HT1080 (cell line): Measurements from ENCODE around the gene IQCH. TPM values are rescaled to one million over a fixed set of nuclear protein-coding genes. Genes with fewer than 3 reads are reported as not detected.
"Not testable (repeated sequence)": the region's sequence is repeated elsewhere in the genome, so short reads cannot be mapped to it uniquely, and the experiment has no call there.

Experiments
- DNase-seq: peaks from one replicate; pipeline ENCODE4 v3.0.0-alpha.2; 2015; ENCODE audit warnings: low read depth
- total RNA-seq: library from RNA; depleted of rRNA; stranded (reverse); fragments of >200 nt; shearing (Covaris generic); gene quantifications from 2 replicates; pipeline ENCODE4 v1.2.3, GENCODE V29; 2014

Gene IQCH
- total RNA-seq, 1 experiment from 2014 or later = 5.0 TPM

DNA sequence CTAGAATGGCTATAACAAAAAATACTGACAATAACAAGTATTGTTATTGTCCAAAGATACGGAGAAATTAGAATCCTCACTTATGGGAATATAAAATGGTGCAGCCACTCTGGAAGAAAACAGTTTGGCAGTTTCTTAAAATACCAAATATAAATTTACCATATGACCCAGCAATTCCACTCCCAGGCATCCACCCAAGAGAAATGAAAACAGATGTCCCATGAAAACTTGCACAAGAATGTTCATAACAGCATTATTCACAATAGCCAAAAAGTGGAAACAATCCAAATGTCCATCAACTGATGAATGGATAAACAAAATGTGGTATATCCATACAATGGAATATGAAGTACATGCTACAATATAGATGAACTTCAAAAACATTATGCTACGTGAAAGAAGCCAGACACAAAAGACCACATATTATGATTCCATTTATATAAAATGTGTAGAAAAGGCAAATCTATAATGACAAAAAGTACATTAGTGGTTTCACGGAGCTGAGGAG is 9.6 kb upstream of the IQCH start:
- no peak for DNase-seq

DNA sequence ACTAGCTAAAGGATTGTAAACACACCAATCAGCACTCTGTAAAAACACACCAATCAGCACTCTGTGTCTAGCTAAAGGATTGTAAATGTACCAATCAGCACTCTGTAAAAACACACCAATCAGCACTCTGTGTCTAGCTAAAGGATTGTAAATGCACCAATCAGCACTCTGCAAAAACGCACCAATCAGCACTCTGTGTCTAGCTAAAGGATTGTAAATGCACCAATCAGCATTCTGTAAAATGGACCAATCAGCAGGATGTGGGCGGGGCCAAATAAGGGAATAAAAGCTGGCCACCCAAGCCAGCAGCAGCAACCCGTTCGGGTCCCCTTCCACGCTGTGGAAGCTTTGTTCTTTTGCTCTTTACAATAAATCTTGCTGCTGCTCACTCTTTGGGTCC is 8.0 kb upstream of the IQCH start:
- not testable (repeated sequence) for DNase-seq

DNA sequence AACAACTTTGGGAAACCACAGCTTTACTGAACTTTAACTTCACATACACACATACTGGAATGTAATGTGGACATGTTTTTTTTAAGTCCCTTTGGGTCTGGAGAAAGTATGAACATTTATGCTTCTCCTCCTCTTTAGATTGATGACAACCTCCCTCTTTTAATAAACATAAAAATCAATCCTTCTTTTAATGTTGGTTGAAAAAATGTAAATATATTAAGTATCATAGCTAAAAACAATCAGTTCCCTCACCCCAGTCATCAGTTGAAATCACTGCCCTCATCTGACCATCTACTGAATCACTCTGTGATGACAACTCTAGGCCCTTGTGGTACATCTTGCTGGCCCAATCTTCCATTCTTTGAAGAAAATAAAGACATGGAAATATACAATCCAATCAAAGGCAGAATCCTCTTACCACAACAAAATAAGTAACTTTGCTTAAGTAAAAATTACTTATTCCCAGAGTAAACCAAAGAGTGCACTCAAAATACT is 6.5 kb upstream of the IQCH start:
- DNase-seq = no peak

DNA sequence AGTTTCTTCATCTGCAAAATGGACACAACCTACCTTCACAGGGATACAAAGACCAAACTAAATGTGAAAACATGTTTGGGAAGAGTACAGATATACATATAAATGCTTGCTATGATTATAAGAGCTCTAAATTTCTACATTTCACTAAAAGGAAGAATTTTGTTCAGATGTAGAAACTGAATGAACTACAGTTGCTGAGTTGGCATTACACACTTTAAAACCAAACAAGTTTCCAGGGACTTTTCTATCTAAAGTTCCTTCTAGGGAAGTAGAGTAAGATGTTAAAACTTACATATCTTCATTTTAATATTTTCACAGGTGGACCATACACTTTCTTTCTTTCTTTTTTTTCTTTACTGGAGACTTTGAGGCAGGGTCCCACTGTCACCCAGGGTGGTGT is 4.8 kb upstream of the IQCH start:
- no peak for DNase-seq

DNA sequence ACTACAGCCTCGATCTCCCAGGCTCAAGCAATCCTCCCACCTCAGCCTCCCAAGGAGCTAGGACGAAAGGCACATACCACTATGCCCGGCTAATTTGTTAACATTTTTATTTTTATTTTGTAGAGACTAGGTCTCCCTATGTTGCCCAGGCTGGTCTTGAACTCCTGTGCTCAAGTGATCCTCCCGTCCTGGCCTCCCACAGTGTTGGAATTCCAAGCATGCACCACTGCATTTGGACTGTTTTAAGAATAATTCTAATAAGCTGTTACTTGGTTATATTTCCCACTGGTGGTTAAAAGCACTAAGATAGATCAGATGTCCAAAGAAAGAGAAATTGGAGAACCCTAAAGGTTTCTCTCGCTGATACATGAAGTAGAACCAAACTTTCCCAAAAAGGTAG is 3.3 kb upstream of the IQCH start:
- no peak for DNase-seq

DNA sequence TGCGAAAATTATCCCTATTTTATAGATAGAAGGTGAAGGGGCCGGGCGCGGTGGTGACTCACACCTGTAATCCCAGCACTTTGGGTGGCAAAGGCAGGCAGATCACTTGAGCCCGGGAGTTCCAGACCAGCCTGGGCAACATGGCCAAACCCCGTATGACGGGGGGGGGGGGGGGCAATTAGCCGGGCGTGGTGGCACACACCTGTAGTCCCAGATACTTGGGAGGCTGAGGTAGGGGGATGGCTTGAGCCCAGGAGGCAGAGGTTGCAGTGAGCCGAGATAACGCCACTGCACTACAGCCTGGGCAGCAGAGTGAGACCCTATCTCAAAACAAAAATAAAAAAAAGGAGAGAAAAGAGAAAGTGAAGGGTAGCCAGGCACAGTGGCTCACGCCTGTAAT is 1.5 kb upstream of the IQCH start:
- DNase-seq = no peak

DNA sequence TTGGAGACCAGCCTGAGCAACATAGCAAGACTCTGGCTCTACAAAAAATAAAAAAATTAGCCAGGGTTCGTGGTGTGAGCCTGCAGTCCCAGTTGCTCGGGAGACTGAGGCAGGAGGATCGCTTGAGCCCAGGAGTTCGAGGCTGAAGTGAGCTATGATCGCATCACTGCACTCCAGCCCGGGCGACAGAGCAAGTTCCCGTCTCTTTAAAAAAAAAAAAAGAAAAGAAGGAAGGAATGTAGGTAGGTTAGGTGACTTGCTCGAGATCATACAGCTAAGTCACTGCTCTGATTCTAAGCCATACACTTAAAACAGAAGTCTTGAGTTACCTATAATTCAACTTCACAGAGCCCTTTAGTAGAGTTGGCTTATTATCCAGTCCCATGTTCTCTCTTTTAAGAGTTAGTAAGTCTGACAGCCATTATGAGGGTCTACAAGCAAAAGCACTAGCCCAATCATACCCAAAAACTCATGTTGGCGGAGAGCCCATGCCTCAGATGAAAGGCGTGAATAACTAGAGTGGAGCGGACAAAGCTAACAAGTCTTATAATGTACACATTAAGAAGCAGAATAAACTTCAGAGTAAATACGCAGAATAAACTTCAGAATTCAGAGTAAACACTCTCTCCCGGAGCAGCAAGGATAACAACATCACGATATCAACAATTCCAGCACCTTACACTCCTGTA is 893 bp upstream of the IQCH start:
- DNase-seq = peak; percentile 11

DNA sequence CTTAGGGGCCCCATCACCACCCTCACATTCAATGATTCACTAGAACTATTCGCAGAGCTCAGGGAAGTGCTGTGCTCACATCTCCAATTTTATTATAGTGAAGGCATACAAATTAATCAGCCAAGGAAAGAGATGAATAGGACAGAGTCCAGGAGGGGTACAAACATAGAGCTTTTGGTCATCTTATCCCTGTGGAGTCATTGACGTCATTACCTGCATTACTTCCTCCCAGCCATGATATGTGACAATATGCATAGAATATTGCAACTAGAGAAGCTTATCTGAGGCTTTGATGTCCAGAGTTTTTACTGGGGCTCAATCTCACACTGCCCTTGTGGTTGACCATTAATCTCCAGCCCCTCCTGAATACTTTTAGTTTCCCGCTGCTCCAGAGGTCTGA is 1.5 kb downstream of the IQCH start:
- no peak for DNase-seq

DNA sequence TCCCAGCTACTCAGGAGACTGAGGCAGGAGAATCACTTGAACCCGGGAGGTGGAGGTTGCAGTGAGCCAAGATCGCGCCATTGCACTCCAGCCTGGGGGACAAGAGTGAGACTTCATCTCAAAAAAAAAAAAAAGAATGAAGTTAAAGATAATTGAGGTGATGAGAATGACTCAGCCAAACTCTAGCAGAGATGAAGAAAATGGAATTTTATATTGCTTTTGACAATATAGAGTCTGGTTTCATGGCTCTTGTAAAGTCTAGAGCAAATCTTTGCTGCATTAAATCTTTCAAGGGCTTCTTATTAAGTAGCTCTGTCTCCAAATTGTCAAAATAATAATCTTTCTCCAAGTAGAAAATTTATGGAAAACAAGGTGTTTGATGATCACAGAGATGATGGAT is 3.8 kb downstream of the IQCH start:
- DNase-seq = not testable (repeated sequence)

DNA sequence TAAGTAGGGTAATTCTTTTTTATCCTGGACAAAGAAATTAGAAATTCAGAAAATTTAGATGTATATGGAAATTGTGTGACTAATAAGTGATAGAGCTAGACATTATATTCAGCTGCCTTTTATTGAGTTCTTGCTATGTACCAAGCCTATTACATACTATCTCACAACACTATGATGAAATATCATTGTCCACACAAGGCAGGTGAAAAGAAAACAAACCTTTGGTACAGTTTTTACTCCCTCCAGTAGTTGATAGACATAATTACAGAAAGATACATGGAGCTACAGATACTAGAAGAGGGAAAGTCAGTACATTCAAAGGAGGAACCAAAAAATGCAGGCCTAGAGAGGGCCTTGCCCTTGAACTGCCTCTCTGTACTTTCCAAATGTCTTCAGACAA is 4.8 kb downstream of the IQCH start:
- DNase-seq = no peak

DNA sequence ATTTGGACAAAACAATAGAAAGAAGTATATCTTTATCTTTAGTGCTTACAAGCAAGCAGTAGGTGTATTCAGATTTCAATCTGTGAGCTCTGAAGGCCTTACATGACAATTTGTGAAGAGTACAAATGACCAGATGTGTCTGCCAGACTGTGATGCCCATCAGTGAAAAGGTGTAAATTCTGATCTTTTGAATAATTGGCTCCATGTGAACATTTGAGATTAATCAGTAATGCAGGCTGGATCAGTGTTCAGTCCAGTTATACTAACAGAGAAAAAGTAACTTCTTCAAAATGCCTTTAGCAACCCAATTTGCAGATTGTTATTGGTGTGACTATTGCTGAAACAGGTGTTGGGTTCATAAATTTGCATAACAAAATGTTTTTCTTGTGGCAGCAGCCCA is 5.2 kb downstream of the IQCH start:
- DNase-seq = no peak

DNA sequence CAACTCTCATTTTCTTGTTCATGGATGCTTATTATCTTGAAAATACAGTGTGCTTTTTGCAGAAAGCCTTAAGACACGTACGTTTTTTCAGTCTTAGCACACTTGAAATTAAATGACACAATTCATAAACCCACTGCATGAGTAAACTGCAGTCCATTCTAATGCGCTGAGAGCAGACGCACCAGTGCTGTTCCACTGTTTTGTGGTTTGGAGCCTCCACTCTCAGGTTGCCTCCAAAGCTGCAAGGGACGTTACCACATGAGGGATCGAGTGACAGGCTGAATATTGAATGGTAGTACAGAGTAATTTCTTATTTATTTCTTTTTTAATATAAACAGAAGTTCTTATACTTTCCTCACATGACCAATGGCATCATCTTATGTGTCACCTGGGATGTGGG is 12.3 kb downstream of the IQCH start:
- no peak for DNase-seq

DNA sequence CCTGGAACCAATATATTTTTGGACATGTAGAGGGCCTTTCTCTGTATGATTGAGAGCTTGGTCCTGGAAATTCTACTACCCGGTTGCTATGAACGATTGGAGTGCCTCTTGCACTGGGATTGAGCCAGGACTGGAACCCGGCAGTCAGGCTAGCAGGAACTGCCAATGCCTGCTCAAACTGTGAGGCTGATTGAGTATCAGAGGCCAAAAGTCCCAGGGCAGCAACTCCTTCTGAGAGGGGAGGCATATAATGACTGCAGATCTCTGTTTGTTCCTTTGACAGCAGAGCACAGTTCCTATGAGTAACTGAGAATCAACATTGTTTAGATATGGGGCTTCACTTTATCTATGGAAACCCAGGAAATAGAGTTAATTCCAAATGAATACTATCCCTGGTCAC is 12.9 kb downstream of the IQCH start:
- no peak for DNase-seq

DNA sequence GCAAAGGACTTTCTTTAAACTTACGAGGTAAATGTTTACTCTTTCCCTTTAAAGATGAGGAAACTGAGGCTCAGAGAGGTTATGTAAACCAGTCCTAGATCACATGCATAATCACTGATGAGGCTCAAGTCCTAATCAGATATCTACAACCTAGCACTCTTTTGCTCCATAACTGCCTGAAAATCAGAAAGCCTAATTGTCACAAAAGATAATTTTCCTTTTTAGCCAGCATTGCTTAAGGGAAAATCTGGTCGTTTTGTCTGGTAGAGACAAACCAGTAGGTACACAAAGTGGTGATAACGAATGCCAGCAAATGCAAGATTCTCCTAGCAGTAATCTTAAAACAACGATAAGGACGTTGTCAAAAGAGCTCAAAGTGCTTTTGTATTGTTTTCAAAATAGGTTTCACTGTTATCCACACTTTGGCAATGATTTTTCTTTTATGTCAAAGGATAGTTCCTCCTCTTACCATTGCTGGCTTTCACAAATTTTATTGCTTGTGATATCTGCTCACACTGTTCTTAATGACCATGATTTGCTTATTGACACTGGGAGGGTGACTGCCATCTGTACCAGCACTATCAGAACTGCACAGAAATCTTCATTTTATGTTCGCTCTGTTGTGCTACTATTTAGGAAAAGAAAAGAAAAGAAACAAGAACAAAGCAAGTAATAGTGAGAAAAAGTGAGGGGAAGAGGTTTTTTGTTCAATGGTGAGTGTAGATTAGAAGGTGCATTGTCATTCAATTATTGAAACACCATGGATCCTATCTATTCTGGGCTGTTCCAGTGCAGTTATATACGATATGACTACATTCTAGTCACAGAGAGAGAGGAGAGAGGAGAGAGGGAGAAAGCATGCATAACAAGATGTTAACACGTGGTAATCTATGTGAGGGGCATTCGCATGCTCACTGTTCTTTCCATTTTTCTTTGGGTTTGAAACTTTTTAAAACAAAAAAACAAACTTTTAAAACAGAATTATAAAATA is 13.7 kb downstream of the IQCH start:
- DNase-seq = no peak

DNA sequence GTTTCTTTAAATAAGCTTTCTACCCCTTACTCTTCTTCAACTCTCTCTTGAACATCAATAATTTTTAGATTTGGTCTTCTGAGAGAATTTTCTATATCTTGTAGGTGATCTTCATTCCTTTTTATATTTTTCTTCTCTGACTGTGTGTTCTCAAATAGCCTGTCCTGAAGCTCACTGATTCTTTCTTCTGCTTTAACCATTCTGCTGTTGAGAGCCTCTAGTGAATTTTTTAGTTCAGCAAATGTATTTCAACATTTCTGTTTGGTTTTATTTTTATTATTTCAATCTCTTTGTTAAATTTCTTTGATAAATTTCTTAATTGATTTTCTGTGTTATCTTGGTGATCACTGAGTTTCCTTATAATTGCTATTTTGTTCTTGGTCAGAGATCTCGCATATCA is 19.6 kb downstream of the IQCH start:
- no peak for DNase-seq

DNA sequence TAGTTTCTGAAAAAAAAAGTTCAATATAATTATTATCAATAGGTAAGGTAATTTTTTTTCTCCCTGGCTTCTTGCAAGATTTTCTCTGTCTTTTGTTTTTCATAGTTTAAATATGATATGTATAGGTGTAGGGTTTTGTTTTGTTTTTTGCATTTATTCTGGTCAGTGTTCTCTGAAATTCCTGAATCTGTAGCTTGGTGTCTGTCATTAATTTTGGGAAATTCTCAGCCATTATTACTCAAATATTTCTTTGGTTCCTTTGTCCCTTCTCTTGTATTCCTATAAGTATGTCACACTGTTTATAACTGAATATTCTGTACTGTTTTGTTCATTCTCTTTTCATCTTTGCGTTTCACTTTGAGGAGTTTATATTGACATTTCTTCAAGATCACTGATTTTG is 22.1 kb downstream of the IQCH start:
- DNase-seq = no peak

DNA sequence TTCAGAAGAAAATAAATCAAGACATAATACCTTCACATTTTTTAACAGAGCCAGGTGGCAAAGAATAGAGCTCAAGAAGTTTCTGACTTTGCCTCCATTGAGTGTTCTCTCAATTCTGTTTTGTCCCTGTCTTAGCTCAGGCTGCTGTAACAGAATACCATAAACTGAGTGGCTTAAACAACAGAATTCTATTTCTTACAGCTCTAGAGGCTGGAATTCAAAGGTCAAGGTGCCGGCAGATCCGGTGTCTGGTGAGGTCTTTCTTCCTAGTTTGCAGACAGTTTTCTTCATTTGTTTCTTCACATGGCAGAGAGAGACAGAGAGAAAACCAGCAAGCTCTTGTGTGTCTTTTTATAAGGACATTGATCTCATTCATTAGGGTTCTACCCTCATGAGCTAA is 25.6 kb downstream of the IQCH start:
- DNase-seq = no peak

DNA sequence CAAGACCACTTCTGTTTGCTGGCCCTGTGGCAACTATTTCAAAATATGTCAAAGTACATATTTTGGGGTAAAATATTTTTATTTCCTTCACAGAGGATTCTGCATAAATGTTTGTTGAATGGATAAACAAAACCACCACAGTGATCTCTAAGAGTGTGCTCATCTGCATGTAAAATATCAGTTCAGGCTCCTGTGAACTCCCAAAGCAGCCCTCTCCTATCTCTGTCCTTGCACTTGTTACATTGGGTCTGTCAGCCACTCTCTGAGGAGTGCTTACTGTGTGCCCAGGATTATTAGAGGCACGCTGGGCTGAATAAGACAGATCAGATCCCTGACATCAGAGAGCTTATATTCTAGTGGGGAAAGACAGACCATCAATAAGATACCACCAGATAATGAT is 27.1 kb downstream of the IQCH start:
- no peak for DNase-seq

DNA sequence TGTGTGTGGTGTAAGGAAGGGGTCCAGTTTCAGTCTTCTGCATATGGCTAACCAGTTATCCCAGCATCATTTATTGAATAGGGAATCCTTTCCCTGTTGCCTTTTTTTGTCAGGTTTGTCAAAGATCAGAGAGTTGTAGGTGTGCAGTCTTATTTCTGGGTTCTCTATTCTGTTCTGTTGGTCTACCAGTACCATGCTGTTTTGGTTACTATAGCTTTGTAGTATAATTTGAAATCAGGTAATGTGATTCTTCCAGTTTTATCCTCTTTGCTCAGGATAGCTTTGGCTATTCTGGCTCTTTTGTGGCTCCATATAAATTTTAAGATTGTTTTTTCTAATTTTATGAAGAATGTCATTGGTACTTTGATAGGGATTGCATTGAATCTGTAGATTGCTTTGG is 31.0 kb downstream of the IQCH start:
- DNase-seq = not testable (repeated sequence)

DNA sequence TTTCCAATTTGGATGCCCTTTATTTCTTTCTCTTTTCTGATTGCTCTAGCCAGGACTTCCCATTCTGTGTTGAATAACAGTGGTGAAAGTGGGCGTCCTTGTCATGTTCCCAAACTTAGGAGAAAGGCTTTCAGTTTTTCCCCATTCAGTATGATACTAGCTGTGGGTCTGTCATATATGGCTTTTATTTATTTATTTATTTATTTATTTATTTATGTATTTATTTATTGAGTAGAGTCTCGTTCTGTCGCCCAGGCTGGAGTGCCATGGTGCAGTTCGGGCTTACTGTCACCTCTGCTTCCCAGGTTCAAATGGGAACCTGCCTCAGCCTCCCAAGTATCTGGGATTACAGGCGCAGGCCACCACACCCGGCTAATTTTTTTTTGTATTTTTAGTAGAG is 31.8 kb downstream of the IQCH start:
- DNase-seq = not testable (repeated sequence)

DNA sequence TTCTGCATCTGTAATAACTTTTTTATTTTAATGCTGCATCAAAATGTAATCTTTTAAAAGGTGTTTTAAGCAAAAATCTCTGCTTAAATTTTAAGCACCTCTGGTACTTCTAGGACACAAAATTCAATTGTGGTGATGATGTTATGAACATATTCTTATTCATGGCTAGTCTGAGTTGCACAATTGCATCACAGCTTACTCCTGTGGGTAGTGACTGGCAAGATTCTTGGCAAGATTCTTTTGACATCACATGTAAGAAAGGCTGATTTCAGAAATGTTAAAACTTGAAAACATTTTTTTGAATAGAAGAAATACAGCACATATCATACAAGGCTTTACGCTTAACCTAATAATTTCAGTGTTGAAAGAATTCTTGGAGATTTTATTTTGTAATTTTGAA is 35.7 kb downstream of the IQCH start:
- DNase-seq = no peak

DNA sequence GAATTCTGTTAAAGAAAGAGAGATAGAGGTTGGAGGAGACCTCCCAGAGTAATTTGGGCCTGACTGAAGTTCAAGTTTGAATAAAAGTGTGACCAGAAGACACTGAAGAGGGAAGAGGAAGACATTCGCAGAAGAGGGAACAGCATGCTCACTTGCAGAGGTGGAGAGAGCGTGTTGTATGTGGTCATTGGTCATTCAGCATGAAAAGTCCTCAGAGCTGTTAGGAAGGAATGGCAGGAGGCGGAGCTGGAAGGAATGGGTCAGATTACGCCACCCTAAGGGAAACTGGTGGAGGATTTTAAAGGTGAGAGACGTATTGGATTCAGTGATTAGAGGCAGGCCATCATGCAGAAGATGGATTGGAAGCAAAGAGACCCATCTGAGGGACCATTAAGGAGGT is 41.6 kb downstream of the IQCH start:
- DNase-seq = no peak
